GM19455 (cell line): Measurements from ENCODE around the gene NOTCH4.
"Not testable (repeated sequence)": the region's sequence is repeated elsewhere in the genome, so short reads cannot be mapped to it uniquely, and the experiment has no call there.

ENCODE experiments used
- ATAC-seq: cut with Tn5 transposase; IDR thresholded peaks from one replicate; pipeline ENCODE4 v1.9.1; 2021; ENCODE audit not compliant: unreplicated experiment

NOTCH4 gene

GRCh38 chr6:32194825-32195651 is 28.8 kb downstream of the NOTCH4 start:
- ATAC-seq = no peak

- ATAC-seq = no peak
Observed at GRCh38 chr6:32194388-32194787, 29.5 kb downstream of the NOTCH4 start.

- not testable (repeated sequence) for ATAC-seq
Observed at GRCh38 chr6:32193096-32193495, 30.8 kb downstream of the NOTCH4 start.

- no peak for ATAC-seq
Observed at GRCh38 chr6:32192608-32193039, 31.2 kb downstream of the NOTCH4 start, which contains the start of gene GPSM3. GPSM3 (minus strand) TSS chr6:32192643; CDS start chr6:32192513, 130 bp downstream.

- no peak for ATAC-seq
Observed at GRCh38 chr6:32191696-32192607, 31.9 kb downstream of the NOTCH4 start.

- no peak for ATAC-seq
Observed at GRCh38 chr6:32190911-32191677, 32.8 kb downstream of the NOTCH4 start.

GRCh38 chr6:32190054-32190851 is 33.6 kb downstream of the NOTCH4 start, which contains the start of gene PBX2:
PBX2 (minus strand) TSS chr6:32190202; CDS start chr6:32189915, 287 bp downstream.
- ATAC-seq = peak; percentile 44

GRCh38 chr6:32189742-32190053 is 34.2 kb downstream of the NOTCH4 start:
- ATAC-seq = no peak

- ATAC-seq = no peak
Observed at GRCh38 chr6:32189069-32189741, 34.7 kb downstream of the NOTCH4 start.

GRCh38 chr6:32188381-32189068 is 35.3 kb downstream of the NOTCH4 start:
- ATAC-seq = no peak

- ATAC-seq = not testable (repeated sequence)
Observed at GRCh38 chr6:32187725-32188380, 36.0 kb downstream of the NOTCH4 start.

GRCh38 chr6:32187009-32187709 is 36.7 kb downstream of the NOTCH4 start:
- no peak for ATAC-seq

- ATAC-seq = not testable (repeated sequence)
Observed at GRCh38 chr6:32186151-32186840, 37.6 kb downstream of the NOTCH4 start.

- not testable (repeated sequence) for ATAC-seq
Observed at GRCh38 chr6:32185681-32186131, 38.2 kb downstream of the NOTCH4 start.

GRCh38 chr6:32184084-32184640 is 39.7 kb downstream of the NOTCH4 start, which contains the start of gene AGER:
AGER (minus strand) TSS chr6:32184253; CDS start chr6:32184222, 31 bp downstream.
- no peak for ATAC-seq

- no peak for ATAC-seq
Observed at GRCh38 chr6:32183483-32184083, 40.3 kb downstream of the NOTCH4 start.
